ENCODE measurements around the gene CYP8B1. TPM values are rescaled to one million over a fixed set of nuclear protein-coding genes. Genes with fewer than 3 reads are reported as not detected.

Gene CYP8B1
- total and polyA plus RNA-seq, 5 donors: 0.02 to 0.14 TPM; not detected in 3

DNA sequence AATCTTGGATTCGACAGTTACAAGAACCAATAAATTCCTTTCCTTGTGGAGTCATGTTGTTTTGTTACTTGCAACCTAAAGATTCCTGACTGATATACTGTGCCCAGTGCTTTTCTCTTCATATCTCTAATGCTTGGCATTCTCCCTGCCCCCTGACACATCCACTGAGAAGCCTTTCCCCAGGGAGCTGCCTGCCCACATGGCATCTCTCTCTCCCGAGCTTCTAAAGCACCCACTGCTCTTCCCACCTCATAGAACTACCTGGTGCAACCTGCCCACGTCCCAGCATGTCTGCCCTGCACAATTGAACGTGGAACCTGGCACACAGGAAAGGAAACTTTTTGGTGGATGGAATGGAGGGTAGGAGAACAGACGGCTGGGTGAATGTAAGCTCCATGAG lies 6.8 kb downstream of the CYP8B1 start:
- H3K4me1 ChIP-seq (ENCODE audit: control insufficient read depth, insufficient read depth, low read length): peaks cover 13% of the 10 kb centered on the region
- ATAC-seq: no peak
- H3K9me3 ChIP-seq (ENCODE audit: control insufficient read depth, low read length): no peaks in the 10 kb centered on the region
- intact Hi-C loops (cut with DNase I): no loop called here
- no peak for DNase-seq
- H3K4me3 ChIP-seq (ENCODE audit: low read length): no peak overlapping the region
- 82% methylated on average over 5 of the region's 5 CpGs for WGBS
- H3K27ac ChIP-seq (ENCODE audit: low read length): no peak overlapping the region
- no peaks in the 10 kb centered on the region for H3K27me3 ChIP-seq (ENCODE audit: control insufficient read depth, insufficient read depth)

DNA sequence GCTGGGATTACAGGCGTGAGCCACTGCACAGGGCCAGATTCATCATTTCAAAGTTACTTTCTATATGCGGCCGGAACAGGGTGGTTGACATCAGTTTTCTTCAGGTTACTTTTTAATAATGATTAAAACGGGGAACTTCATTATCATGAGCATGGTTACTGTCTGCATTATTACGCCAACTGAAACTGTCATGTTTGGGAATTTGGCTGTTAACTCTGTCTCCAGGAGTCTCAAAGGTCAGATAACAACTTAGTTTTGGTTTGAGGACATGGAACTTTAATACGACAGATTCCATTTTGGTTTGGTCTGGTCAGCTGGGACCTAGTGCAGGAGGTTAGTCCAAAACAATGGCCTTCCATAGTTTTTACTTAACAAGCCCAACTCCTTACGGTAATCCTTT lies 8.5 kb downstream of the CYP8B1 start:
- H3K27ac ChIP-seq (ENCODE audit: low read length): no peak overlapping the region
- peaks cover 9% of the 10 kb centered on the region for H3K4me1 ChIP-seq (ENCODE audit: control insufficient read depth, insufficient read depth, low read length)
- 86% methylated on average over 7 of the region's 7 CpGs for WGBS
- no peaks in the 10 kb centered on the region for H3K9me3 ChIP-seq (ENCODE audit: control insufficient read depth, low read length)
- ATAC-seq (no peak), DNase-seq (no peak)
- H3K27me3 ChIP-seq (ENCODE audit: control insufficient read depth, insufficient read depth): no peaks in the 10 kb centered on the region
- intact Hi-C loops (cut with DNase I): no loop called here
- no peak overlapping the region for H3K4me3 ChIP-seq (ENCODE audit: low read length)

DNA sequence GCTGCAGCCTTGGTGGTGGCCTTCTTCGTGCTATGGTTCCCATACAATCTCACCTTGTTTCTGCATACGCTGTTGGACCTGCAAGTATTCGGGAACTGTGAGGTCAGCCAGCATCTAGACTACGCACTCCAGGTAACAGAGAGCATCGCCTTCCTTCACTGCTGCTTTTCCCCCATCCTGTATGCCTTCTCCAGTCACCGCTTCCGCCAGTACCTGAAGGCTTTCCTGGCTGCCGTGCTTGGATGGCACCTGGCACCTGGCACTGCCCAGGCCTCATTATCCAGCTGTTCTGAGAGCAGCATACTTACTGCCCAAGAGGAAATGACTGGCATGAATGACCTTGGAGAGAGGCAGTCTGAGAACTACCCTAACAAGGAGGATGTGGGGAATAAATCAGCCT lies 10.4 kb downstream of the CYP8B1 start:
- 98% methylated on average over 8 of the region's 8 CpGs for WGBS

DNA sequence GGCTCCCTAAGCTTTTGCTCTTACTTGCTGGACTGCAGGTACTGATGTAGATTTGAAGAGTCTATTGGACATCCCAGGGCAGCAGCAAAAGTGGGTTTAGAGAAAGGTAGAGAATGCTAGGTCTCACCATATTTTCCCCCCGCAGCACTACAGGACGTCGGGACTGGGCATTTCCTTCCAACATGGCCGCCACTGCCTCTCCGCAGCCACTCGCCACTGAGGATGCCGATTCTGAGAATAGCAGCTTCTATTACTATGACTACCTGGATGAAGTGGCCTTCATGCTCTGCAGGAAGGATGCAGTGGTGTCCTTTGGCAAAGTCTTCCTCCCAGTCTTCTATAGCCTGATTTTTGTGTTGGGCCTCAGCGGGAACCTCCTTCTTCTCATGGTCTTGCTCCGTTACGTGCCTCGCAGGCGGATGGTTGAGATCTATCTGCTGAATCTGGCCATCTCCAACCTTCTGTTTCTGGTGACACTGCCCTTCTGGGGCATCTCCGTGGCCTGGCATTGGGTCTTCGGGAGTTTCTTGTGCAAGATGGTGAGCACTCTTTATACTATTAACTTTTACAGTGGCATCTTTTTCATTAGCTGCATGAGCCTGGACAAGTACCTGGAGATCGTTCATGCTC lies 11.2 kb downstream of the CYP8B1 start:
- 95% methylated on average over 15 of the region's 15 CpGs for WGBS
- no peaks in the 10 kb centered on the region for H3K9me3 ChIP-seq (ENCODE audit: control insufficient read depth, low read length)
- intact Hi-C loops (cut with DNase I): no loop called here
- H3K27ac ChIP-seq (ENCODE audit: low read length): no peak overlapping the region
- ATAC-seq (no peak), DNase-seq (no peak)
- no peaks in the 10 kb centered on the region for H3K27me3 ChIP-seq (ENCODE audit: control insufficient read depth, insufficient read depth)
- no peak overlapping the region for H3K4me3 ChIP-seq (ENCODE audit: low read length)
- H3K4me1 ChIP-seq (ENCODE audit: control insufficient read depth, insufficient read depth, low read length): no peaks in the 10 kb centered on the region

More for the DNA sequence above, 10.4 kb downstream of the CYP8B1 start:
- DNase-seq (no peak), ATAC-seq (no peak)
- Histone ChIP-seq H3K4me3 (ENCODE audit: low read length) (no peak overlapping the region), H3K27me3 (ENCODE audit: control insufficient read depth, insufficient read depth) (no peaks in the 10 kb centered on the region), H3K4me1 (ENCODE audit: control insufficient read depth, insufficient read depth, low read length) (no peaks in the 10 kb centered on the region), H3K9me3 (ENCODE audit: control insufficient read depth, low read length) (no peaks in the 10 kb centered on the region), H3K27ac (ENCODE audit: low read length) (no peak overlapping the region)
- intact Hi-C loops (cut with DNase I): no loop called here

DNA sequence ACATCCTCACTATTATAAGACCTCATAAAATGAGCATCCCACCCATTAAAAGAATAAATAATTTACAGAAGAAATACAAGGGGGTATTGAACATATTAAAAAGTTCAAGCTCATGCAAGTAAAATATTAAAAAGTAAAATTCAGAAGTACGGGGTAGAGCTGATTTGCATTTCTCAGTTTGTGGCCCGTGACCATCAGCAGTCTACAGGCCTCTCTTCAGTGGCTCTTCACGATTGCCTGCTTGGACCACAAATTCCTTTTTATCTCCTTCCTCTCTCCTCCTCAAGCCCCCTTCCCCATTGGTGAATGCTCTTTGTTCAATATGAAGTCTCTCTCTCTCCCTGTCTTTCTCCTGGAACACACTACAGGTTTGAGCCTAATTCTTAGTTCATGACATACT lies 19.1 kb downstream of the CYP8B1 start:
- H3K4me3 ChIP-seq (ENCODE audit: low read length): no peak overlapping the region
- H3K27ac ChIP-seq (ENCODE audit: low read length): no peak overlapping the region
- no peaks in the 10 kb centered on the region for H3K4me1 ChIP-seq (ENCODE audit: control insufficient read depth, insufficient read depth, low read length)
- DNase-seq (no peak), ATAC-seq (no peak)
- H3K9me3 ChIP-seq (ENCODE audit: control insufficient read depth, low read length): no peaks in the 10 kb centered on the region
- 85% methylated on average over 3 of the region's 3 CpGs for WGBS
- intact Hi-C loops (cut with DNase I): no loop called here
- no peaks in the 10 kb centered on the region for H3K27me3 ChIP-seq (ENCODE audit: control insufficient read depth, insufficient read depth)

DNA sequence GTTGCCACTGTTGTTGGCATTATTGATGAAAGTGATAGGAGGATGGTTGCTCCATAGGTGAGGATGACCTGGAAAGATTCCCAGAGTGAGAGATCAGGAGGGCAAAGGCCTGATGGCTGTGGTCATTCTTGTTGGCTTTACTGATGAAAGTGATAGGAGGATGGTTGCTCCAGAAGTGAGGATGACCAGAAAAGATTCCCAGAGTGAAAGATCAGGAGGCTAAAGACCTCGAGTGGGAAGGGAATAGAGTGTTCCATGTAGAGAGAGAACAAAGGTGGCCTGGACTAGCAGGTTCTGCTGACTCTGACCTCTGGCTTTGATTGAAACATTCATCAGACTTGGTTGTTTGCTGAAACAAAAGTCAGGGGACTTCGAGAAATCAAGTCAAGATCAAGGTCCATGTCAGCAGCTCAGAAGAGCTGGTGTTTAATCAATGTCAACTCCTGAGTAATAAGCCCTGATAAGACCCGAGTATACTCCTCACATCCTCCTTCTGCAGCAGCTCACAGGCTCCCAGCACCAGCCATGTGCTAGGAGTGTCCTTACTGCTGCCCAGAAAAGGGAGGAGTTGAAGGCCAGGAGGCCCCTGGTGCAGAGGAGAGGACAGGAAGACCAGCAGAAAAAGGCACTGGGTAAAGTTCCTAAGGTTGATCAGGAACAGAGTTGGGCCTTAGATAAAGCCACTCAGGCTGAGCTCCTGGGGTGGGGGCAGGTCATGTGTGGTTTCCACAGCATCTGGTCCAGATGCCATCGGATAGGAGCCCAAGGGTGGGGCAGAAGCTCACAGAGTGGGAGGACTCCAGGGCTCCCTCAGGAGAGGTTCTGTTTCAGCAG lies 19.9 kb downstream of the CYP8B1 start:
- ATAC-seq (no peak), DNase-seq (no peak)
- H3K4me1 ChIP-seq (ENCODE audit: control insufficient read depth, insufficient read depth, low read length): no peaks in the 10 kb centered on the region
- H3K27me3 ChIP-seq (ENCODE audit: control insufficient read depth, insufficient read depth): no peaks in the 10 kb centered on the region
- H3K27ac ChIP-seq (ENCODE audit: low read length): no peak overlapping the region
- 63% methylated on average over 4 of the region's 4 CpGs for WGBS
- intact Hi-C loops (cut with DNase I): no loop called here
- H3K9me3 ChIP-seq (ENCODE audit: control insufficient read depth, low read length): no peaks in the 10 kb centered on the region
- no peak overlapping the region for H3K4me3 ChIP-seq (ENCODE audit: low read length)

DNA sequence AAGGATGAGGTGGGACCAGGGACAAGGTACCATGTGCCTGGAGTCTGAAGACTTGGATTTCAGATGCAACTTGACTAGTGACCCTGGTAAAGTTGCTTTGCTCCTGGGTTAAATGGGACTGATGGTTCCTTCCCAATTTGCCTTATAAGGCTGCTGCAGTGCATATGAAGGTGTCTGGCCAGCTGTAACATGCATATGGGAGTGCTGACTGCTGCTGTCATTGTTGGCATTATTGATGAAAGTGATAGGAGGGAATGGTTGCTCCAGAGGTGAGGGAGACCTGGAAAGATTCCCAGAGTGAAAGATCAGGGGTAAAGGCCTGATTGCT lies 20.5 kb downstream of the CYP8B1 start:
- Histone ChIP-seq H3K27ac (ENCODE audit: low read length) (no peak overlapping the region), H3K4me1 (ENCODE audit: control insufficient read depth, insufficient read depth, low read length) (no peaks in the 10 kb centered on the region), H3K27me3 (ENCODE audit: control insufficient read depth, insufficient read depth) (no peaks in the 10 kb centered on the region), H3K9me3 (ENCODE audit: control insufficient read depth, low read length) (no peaks in the 10 kb centered on the region), H3K4me3 (ENCODE audit: low read length) (no peak overlapping the region)
- DNase-seq (no peak), ATAC-seq (no peak)
- intact Hi-C loops (cut with DNase I): no loop called here

DNA sequence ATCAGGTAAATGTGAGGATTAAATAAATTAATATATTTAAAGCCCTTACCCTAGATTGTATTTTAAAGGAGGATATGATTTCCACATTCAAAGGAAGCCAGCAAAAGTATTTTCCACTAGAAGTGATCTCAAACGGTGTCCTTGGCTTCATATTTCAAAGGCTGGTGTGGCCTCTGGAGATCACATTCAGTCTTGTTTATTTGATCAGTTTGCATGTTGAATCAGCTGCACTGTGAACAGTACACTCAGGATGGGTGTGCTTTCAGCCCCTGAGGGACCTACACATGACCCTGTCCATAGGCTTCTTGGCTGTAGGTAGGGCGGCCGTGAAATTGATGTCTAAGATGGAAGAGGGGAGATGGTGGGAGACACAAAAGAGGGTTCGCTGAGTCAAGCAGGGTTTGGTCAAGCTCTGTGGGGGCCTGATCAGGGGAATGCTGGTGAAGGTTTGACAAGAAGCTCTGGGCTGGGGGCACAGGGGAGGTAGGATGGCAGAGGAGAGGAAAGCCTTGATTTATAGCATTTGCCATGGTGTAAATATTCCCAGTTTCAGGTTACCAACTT lies 21.9 kb downstream of the CYP8B1 start:
- 84% methylated on average over 4 of the region's 4 CpGs for WGBS

DNA sequence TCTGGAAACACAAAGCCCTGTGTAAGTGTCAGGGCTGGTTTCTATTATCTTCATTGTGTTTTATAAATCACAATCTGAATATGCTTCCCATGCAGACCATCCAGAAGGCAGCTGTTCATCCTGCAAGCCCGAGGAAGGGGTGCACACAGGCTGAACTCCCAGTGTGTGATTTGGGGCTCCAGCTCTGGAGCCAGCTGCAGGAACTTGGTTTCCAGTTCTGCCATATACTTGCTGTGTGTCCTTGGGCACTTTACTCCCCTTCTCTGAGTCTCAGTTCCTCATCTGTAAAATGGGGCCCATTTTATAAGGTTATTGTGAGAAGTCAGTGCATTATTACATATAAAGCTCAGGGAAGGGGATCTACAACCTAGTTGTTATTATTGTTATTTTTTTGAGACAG lies 22.6 kb downstream of the CYP8B1 start:
- no peak for ATAC-seq
- H3K4me3 ChIP-seq (ENCODE audit: low read length): no peak overlapping the region
- H3K27me3 ChIP-seq (ENCODE audit: control insufficient read depth, insufficient read depth): no peaks in the 10 kb centered on the region
- H3K4me1 ChIP-seq (ENCODE audit: control insufficient read depth, insufficient read depth, low read length): no peaks in the 10 kb centered on the region
- intact Hi-C loops (cut with DNase I): no loop called here
- DNase-seq: no peak
- no peaks in the 10 kb centered on the region for H3K9me3 ChIP-seq (ENCODE audit: control insufficient read depth, low read length)
- WGBS: 73% methylated on average over 1 of the region's 1 CpG
- peak overlapping the region; percentile 67 for H3K27ac ChIP-seq (ENCODE audit: low read length)

More for the DNA sequence above, 21.9 kb downstream of the CYP8B1 start:
- DNase-seq (no peak), ATAC-seq (no peak)
- Histone ChIP-seq H3K27ac (ENCODE audit: low read length) (no peak overlapping the region), H3K9me3 (ENCODE audit: control insufficient read depth, low read length) (no peaks in the 10 kb centered on the region), H3K4me3 (ENCODE audit: low read length) (no peak overlapping the region), H3K27me3 (ENCODE audit: control insufficient read depth, insufficient read depth) (no peaks in the 10 kb centered on the region), H3K4me1 (ENCODE audit: control insufficient read depth, insufficient read depth, low read length) (no peaks in the 10 kb centered on the region)
- intact Hi-C loops (cut with DNase I): no loop called here

DNA sequence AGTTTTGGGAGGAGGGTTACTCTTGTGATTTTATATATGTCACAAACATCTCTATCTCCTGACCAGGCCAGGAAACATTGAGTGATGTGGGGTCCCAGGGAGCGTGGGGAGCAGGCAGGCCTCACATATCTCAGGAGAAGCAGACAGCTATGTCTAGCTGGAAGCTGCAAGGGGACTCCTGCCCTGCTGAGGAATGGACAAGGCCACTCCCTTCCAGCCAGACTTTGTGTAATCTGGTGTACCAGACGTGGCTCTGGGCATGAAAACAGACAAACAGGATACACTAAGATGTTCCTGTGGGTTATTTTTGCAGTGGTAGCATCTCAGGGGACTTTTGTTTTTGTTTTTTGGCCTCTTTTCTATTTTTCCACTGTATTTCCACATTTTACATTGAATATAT lies 23.2 kb downstream of the CYP8B1 start:
- WGBS: 38% methylated on average over 2 of the region's 2 CpGs
- peak; percentile 73 to 79 for ATAC-seq
- DNase-seq: peak in 1 of 3 donors; percentile 57
- intact Hi-C loops (cut with DNase I): no loop called here
- H3K4me1 ChIP-seq (ENCODE audit: control insufficient read depth, insufficient read depth, low read length): no peaks in the 10 kb centered on the region
- no peaks in the 10 kb centered on the region for H3K27me3 ChIP-seq (ENCODE audit: control insufficient read depth, insufficient read depth)
- no peak overlapping the region for H3K4me3 ChIP-seq (ENCODE audit: low read length)
- H3K27ac ChIP-seq (ENCODE audit: low read length): no peak overlapping the region
- no peaks in the 10 kb centered on the region for H3K9me3 ChIP-seq (ENCODE audit: control insufficient read depth, low read length)

DNA sequence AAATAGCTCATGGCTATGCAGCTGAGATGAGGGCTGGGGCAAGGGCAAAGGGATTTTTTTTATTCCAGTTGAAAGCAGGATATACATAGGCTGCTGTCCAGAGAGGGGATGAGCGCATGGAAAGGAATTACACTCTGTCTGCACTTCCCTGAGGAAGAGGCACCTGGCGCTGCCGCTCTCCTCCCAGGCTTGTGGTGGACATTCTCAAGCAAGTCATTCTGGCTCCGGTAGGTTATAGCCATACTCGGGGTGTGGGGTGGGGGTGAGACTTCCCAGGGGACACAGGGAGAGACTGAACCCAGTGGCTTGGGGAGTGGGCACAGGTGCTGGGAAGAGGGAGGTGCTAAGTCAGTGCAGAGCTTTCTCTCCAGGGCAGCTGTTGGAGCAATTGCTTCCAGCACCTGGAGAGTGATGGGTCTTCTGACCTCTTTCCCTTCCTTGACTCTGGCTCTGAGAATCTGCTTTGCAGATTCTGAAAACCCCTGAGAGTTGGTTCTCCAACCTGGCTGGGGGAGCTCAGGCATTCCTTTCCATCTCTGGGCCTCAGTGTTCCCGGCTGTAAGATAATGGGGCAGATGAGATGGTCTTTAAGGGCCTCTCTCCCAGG lies 24.3 kb downstream of the CYP8B1 start:
- Histone ChIP-seq H3K4me3 (ENCODE audit: low read length) (no peak overlapping the region), H3K4me1 (ENCODE audit: control insufficient read depth, insufficient read depth, low read length) (no peaks in the 10 kb centered on the region), H3K27ac (ENCODE audit: low read length) (no peak overlapping the region), H3K9me3 (ENCODE audit: control insufficient read depth, low read length) (no peaks in the 10 kb centered on the region), H3K27me3 (ENCODE audit: control insufficient read depth, insufficient read depth) (no peaks in the 10 kb centered on the region)
- ATAC-seq (no peak), DNase-seq (no peak)
- intact Hi-C loops (cut with DNase I): no loop called here
- WGBS: 76% methylated on average over 6 of the region's 6 CpGs
